AG09319 (cell line): ENCODE data around the gene PODXL2.

Experiments used
- DNase-seq: peaks from one replicate; pipeline ENCODE4 v3.0.0-alpha.2; 2010; ENCODE audit warnings: low read depth; ENCODE audit errors: extremely low read depth
- TF ChIP-seq, protein P1 (sequence below): IDR thresholded peaks from 2 replicates; pipeline ENCODE4 v1.5.1; 2011; ENCODE audit warnings: low read depth, mild to moderate bottlenecking, inconsistent platforms, low read length, moderate library complexity

PODXL2 gene

DNA sequence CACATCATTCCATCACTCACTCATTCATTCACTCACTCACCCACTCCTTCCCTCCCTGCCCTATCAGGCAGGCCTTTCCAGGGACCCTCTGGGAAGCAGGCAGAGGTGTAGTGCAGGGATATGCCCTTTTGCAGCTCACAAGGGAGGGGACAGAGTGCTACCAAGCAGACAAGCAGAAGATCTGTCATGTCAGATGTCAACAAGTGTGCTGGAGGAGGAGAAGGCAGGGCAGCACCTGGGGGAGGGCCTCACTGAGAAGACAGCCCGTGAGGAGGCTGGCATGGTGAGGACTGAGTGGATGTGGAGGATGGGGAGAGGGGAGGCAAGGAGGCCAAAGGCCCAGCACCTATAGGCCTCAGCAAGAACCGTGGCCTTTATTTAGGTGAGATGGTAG lies 59.0 kb downstream of the PODXL2 start:
- TF ChIP-seq, protein P1, sequence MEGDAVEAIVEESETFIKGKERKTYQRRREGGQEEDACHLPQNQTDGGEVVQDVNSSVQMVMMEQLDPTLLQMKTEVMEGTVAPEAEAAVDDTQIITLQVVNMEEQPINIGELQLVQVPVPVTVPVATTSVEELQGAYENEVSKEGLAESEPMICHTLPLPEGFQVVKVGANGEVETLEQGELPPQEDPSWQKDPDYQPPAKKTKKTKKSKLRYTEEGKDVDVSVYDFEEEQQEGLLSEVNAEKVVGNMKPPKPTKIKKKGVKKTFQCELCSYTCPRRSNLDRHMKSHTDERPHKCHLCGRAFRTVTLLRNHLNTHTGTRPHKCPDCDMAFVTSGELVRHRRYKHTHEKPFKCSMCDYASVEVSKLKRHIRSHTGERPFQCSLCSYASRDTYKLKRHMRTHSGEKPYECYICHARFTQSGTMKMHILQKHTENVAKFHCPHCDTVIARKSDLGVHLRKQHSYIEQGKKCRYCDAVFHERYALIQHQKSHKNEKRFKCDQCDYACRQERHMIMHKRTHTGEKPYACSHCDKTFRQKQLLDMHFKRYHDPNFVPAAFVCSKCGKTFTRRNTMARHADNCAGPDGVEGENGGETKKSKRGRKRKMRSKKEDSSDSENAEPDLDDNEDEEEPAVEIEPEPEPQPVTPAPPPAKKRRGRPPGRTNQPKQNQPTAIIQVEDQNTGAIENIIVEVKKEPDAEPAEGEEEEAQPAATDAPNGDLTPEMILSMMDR: no peak
- DNase-seq: no peak

DNA sequence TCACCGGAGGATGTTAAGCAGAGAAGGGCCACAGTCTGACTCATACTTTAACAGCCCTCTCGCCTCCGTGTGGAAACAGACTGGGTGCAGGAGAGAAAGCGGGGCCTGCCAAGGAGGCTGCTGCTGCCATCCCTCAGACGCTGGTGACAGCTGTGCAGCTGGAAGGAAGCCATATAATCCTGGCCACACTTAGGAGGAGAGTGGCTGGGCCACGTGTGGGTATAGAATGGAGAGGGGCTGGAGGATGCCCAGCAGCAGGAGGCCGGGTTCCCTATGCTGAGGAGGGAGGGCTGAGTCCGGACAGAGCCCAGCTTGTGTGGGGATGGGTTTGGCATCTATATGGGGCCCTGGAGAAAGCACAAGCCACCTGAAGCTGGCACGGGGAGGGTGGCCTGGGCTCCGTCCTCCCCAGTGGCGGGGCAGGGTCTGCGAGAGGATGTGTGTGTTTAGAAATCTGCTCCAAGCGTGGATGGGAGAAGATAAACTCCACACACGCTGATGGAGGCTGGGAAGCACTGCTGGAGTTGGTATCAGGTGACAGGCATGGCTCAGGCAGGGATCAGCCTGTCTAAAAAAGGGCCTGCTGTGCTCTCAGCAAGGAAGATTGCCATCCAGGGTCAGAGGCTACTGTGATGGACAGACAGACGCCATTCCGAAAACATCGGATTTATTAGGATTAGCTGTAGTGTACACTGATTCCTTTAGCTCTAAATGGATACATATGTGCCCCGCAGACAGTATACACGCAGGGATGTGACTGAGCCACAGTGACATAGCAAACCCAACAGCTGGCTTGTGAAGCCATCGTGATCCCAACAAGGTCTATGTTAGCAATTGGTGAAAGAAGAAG lies 59.7 kb downstream of the PODXL2 start:
- DNase-seq: no peak
- TF ChIP-seq, protein P1: no peak

DNA sequence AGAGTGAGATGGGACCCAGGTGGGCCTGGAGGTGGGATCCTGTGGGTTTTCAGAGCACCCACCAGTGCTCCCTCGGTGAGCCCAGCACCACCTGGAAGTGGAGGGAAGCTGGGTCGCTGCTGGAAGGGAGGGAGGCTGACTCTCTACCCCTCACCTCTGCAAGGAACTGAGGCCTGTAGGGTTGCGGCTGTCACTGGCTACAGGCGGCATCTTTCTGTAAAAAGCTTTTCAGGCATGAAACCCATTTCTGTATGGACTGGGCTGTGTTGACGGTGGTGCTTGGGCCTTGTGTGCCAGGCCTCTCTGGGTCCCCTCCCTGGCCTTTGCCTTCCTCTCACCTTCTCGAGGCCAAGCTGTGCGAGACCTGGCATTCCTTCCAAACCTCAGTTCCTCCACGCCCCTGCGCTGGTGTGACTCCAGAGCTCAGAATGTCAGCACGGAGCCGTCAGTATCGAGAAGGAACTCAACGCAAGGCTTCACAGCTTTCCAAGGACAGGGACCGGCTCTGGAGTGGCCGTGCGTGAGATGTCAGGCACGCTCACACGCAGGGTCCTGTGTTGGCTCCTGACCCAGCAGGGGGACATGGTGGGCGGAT lies 60.4 kb downstream of the PODXL2 start:
- no peak for DNase-seq
- TF ChIP-seq, protein P1: no peak

DNA sequence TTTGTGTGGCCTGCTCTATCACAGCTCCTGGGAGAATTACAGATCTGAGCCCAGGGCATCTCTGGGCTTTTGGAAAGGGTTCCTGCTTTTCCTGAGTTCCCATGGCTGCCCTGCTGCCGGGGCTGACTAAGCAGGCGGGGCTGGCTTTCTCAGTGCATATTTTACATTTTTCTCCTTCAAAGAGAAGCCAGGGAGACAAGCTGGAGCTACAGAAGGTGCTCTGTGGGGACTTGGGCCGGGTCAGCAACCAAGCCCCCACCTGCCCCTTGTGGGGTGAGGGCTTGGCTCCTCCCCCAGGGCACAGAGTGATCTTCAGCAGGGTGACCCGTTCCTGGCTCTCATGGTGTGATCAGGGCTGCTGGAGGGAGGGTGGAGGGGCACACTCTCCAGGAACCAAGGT lies 61.1 kb downstream of the PODXL2 start:
- TF ChIP-seq, protein P1: no peak
- DNase-seq: no peak

DNA sequence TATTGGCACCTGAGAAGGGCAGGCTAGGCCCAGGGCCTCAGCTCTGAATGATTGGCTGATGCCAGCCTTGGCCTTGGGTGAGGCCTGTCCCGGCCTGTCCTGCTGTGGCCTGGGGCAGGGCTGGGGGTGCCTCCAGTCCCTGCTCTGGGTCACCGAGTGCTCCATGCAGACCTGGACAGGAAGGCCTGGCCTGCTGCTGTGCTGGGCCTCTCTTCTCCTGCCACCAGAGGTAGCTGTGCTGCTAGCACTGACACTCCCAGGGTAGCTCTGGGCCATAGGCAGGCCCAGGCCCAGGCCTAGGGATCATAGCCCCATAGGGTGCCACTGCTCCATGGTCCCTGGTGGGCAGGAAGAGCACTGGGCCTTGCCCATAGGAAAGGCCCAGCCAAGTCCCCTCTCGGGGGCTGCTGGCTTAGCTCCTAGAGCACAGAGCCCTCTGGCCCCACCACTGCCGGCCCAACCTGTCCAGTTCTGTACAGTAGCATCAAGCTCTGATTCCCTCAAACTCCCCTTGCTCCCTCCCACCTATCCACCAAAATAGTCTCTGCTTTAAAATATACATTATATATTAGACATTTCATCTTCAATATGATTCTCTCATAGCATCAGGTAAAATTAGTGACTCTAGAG lies 62.0 kb downstream of the PODXL2 start:
- DNase-seq: no peak
- TF ChIP-seq, protein P1: peak; percentile 86

DNA sequence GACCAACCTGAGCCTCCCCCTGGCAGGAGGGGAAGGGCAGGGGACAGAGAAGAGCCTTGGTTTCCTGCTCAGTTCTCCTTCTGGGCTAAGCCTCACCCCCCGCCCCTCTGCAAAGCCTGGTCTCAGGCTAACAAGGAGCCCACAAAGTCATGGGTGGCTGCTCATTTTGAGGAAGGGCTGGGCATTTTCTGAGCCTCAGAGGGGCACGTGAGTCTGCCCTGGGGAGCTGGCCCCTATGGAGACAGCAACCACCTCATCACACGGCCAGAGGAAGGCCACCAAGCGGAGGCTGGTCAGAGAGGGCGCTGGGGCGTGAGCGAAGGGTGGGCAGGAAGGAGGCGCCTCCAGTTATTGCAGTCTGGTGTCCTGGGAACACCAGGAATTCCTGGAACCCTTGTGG lies 62.5 kb downstream of the PODXL2 start:
- DNase-seq: no peak
- TF ChIP-seq, protein P1: no peak

DNA sequence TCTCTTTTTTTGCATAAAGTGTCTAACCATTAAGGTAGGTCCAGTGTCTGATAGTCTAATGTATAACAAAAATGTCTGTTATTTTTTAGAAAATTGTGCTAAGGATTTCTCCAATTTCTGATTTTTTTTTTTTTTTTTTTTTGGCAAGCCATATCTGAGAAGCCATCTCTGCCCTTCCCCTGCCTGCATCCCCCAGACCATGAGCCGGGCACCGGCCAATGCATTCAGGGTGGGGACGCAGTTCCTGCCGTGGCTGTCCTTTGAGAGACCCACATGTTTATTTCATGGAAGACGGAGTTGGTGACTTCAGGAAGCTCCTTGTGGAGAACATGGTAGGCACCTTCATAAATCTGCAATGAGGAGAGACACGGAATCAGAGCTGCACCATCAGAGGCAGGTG lies 63.0 kb downstream of the PODXL2 start:
- TF ChIP-seq, protein P1: no peak
- DNase-seq: no peak
